ENCODE measurements around the gene TMEM72.
A peak's percentile ranks its signal among the peaks of the same experiment; 100 is the strongest.

Gene TMEM72

GRCh38 chr10:44960482-44961229, 49.5 kb downstream of the TMEM72 start:
- no peaks in the 10 kb centered on the region for H3K9me3 ChIP-seq (ENCODE audit: insufficient read depth, low read length, severe bottlenecking)
- H2AFZ ChIP-seq (ENCODE audit: low read depth, low read length), result no peak overlapping the region
- no peaks in the 10 kb centered on the region for H4K20me1 ChIP-seq (ENCODE audit: insufficient read depth, low read length)
- H3K36me3 ChIP-seq (ENCODE audit: insufficient read depth, low read length), result peaks cover 4% of the 10 kb centered on the region; the same call in 1 of the 2 replicates
- H3K4me2 ChIP-seq (ENCODE audit: insufficient read depth, low read length), result peak overlapping the region; percentile 86; the same call in 1 of the 2 replicates
- H3K4me1 ChIP-seq (ENCODE audit: insufficient read depth, low read length), result peaks cover 31% of the 10 kb centered on the region
- no peaks in the 10 kb centered on the region for H3K27me3 ChIP-seq (ENCODE audit: insufficient read depth, low read length, poor library complexity)
- peaks cover 10% of the 10 kb centered on the region; the same call in 1 of the 2 replicates for H3K79me2 ChIP-seq (ENCODE audit: insufficient read depth, low read length)
- no peak overlapping the region for H3K4me3 ChIP-seq (ENCODE audit: low read depth in 1 of 2, low read length in 2 of 2)
- no peak overlapping the region; the same call in 1 of the 2 replicates for H3K9ac ChIP-seq (ENCODE audit: low read depth, low read length)
- TF ChIP-seq EZH2 (IDR thresholded peaks at IDR 0.05; ENCODE audit: borderline replicate concordance, low read depth, low read length, severe bottlenecking), result no peak
- ATAC-seq (ENCODE audit: insufficient read depth, low read depth) (no peak), DNase-seq (no peak)
- H3K27ac ChIP-seq (ENCODE audit: low read length), result no peak overlapping the region

GRCh38 chr10:44961230-44961571, 50.1 kb downstream of the TMEM72 start:
- Histone ChIP-seq H3K4me2 (ENCODE audit: insufficient read depth, low read length) (no peak overlapping the region), H2AFZ (ENCODE audit: low read depth, low read length) (no peak overlapping the region), H3K79me2 (ENCODE audit: insufficient read depth, low read length) (peaks cover 10% of the 10 kb centered on the region; the same call in 1 of the 2 replicates), H3K27me3 (ENCODE audit: insufficient read depth, low read length, poor library complexity) (no peaks in the 10 kb centered on the region), H3K9me3 (ENCODE audit: insufficient read depth, low read length, severe bottlenecking) (no peaks in the 10 kb centered on the region), H4K20me1 (ENCODE audit: insufficient read depth, low read length) (no peaks in the 10 kb centered on the region), H3K9ac (ENCODE audit: low read depth, low read length) (no peak overlapping the region), H3K36me3 (ENCODE audit: insufficient read depth, low read length) (peaks cover 4% of the 10 kb centered on the region; the same call in 1 of the 2 replicates), H3K4me1 (ENCODE audit: insufficient read depth, low read length) (peaks cover 31% of the 10 kb centered on the region), H3K27ac (ENCODE audit: low read length) (no peak overlapping the region), H3K4me3 (ENCODE audit: low read depth in 1 of 2, low read length in 2 of 2) (no peak overlapping the region)
- TF ChIP-seq CTCF (IDR thresholded peaks at IDR 0.05; ENCODE audit: borderline replicate concordance, extremely low read depth, low read length, poor library complexity, severe bottlenecking), result no peak
- TF ChIP-seq EZH2 (IDR thresholded peaks at IDR 0.05; ENCODE audit: borderline replicate concordance, low read depth, low read length, severe bottlenecking), result no peak
- no peak for DNase-seq
- no peak for ATAC-seq (ENCODE audit: insufficient read depth, low read depth)

GRCh38 chr10:44961931-44962750, 51.0 kb downstream of the TMEM72 start:
- DNase-seq (no peak), ATAC-seq (ENCODE audit: insufficient read depth, low read depth) (no peak)
- H3K4me2 ChIP-seq (ENCODE audit: insufficient read depth, low read length), result no peak overlapping the region
- H3K27me3 ChIP-seq (ENCODE audit: insufficient read depth, low read length, poor library complexity), result no peaks in the 10 kb centered on the region
- TF ChIP-seq EZH2 (IDR thresholded peaks at IDR 0.05; ENCODE audit: borderline replicate concordance, low read depth, low read length, severe bottlenecking), result no peak
- no peak for TF ChIP-seq CTCF (IDR thresholded peaks at IDR 0.05; ENCODE audit: borderline replicate concordance, extremely low read depth, low read length, poor library complexity, severe bottlenecking)
- H4K20me1 ChIP-seq (ENCODE audit: insufficient read depth, low read length), result no peaks in the 10 kb centered on the region
- no peak overlapping the region for H3K9ac ChIP-seq (ENCODE audit: low read depth, low read length)
- peaks cover 10% of the 10 kb centered on the region; the same call in 1 of the 2 replicates for H3K79me2 ChIP-seq (ENCODE audit: insufficient read depth, low read length)
- no peak overlapping the region for H2AFZ ChIP-seq (ENCODE audit: low read depth, low read length)
- H3K36me3 ChIP-seq (ENCODE audit: insufficient read depth, low read length), result no peaks in the 10 kb centered on the region
- no peaks in the 10 kb centered on the region for H3K9me3 ChIP-seq (ENCODE audit: insufficient read depth, low read length, severe bottlenecking)
- H3K4me3 ChIP-seq (ENCODE audit: low read depth in 1 of 2, low read length in 2 of 2), result no peak overlapping the region
- no peak overlapping the region for H3K27ac ChIP-seq (ENCODE audit: low read length)
- H3K4me1 ChIP-seq (ENCODE audit: insufficient read depth, low read length), result peaks cover 31% of the 10 kb centered on the region

All from DND-41 (cell line).